Measurements from ENCODE around the gene SLC35F4. TPM values are rescaled to one million over a fixed set of nuclear protein-coding genes. Genes with fewer than 3 reads are reported as not detected.

Gene SLC35F4
- total and polyA plus RNA-seq, 2 of the 8 experiments (the other 6 are each of a cell fraction or from before 2014, with no cell fraction given): not detected

- TF ChIP-seq SP1 (IDR thresholded peaks at IDR 0.05; ENCODE audit: low read depth, low read length): no peak
- TF ChIP-seq SUZ12 (IDR thresholded peaks at IDR 0.05; ENCODE audit: low read length): no peak
- TF ChIP-seq BACH1 (IDR thresholded peaks at IDR 0.05; ENCODE audit: low read length): no peak
These were observed 225.9 kb downstream of the SLC35F4 start (continued) for GRCh38 chr14:57640036-57640435.
